Motor neuron (in vitro differentiated cells): Measurements from ENCODE around the gene CT47A7. TPM values are rescaled to one million over a fixed set of nuclear protein-coding genes. Genes with fewer than 3 reads are reported as not detected.
"Not testable (repeated sequence)": the region's sequence is repeated elsewhere in the genome, so short reads cannot be mapped to it uniquely, and the experiment has no call there.

Experiments
- ATAC-seq, 8 experiments: fragments of 200-7000 bp; cut with Tn5 transposase; replicated peaks in 6 of 8; 2 replicates each; pipeline ENCODE4 v1.8.0; 2021; ENCODE audit warnings: mild to moderate bottlenecking in 8 of 8, moderate library complexity in 8 of 8
- H3K27ac ChIP-seq, 2 donors: fragments of 250-450 bp; sonication (Bioruptor Pico); 2 replicates each; pipeline ENCODE4 v1.9.0; 2021; ENCODE audit warnings: antibody characterized with exemption in 2 of 2, mild to moderate bottlenecking in 2 of 2, moderate library complexity in 1 of 2
- H3K4me1 ChIP-seq, 2 donors: fragments of 250-450 bp; sonication (Bioruptor Pico); replicated peaks in 1 of 2; 2 replicates each; pipeline ENCODE4 v1.6.1; 2021; ENCODE audit warnings: antibody characterized with exemption in 2 of 2, mild to moderate bottlenecking in 2 of 2, moderate library complexity in 1 of 2
- H3K4me3 ChIP-seq, 5 donors: fragments of 250-450 bp; sonication (Bioruptor Pico); 2 replicates each; pipeline ENCODE4 v1.9.0; 2021; ENCODE audit warnings: antibody characterized with exemption in 5 of 5, mild to moderate bottlenecking in 5 of 5, moderate library complexity in 4 of 5
- WGBS, 10 experiments: fragments of 450-650 bp; shearing (Covaris generic); methylation state at CpG; one replicate each; pipeline ENCODE4 v1.0.0; 2022; 5-methylcytosine and 5-hydroxymethylcytosine counted together
- in situ Hi-C, 9 experiments: fragments of 400-800 bp; cut with MboI; loops; one replicate each; pipeline ENCODE4 v1.15.0; 2021; ENCODE audit warnings: low sequenced_read_pairs in 9 of 9, low pct_unique_long_range_greater_than_20kb in 2 of 9; ENCODE audit not compliant: unreplicated experiment in 9 of 9
- total RNA-seq, 8 experiments: library from RNA; unstranded; fragments of 300-600 nt; gene quantifications; 2 replicates each; pipeline versions ENCODE4 v1.2.3 to v1.2.4, GENCODE V29; 2022

Gene CT47A7
- total RNA-seq, result not detected

DNA sequence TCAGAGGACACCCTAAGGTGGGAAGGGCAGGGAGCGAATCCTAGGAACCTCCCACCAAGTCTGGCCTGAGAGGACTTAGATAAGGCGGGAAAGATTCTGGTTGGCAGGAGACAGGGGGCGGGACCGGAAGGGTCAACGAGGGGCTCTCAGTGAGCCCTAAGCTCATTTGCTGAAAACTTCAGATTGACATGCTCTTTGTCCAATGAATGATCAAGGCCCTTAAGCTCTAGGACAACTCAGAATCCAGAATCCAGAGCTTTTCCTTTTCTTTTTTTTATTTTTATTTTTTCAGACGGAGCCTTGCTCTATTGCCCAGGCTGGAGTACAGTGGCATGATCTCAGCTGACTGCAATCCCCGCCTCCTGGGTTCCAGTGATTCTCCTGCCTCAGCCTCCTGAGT is at the start of gene CT47A7:
Gene CT47A7, minus strand, starts transcription at position 101 of the 400 bp plus-strand sequence. CDS start 255 bp downstream, outside the sequence.
- in situ Hi-C loops, H3K27ac ChIP-seq, ATAC-seq, H3K4me3 ChIP-seq, H3K4me1 ChIP-seq: not testable (repeated sequence)
- no CpG with 5 or more reads among the region's 7 CpGs for WGBS, 10 experiments

DNA sequence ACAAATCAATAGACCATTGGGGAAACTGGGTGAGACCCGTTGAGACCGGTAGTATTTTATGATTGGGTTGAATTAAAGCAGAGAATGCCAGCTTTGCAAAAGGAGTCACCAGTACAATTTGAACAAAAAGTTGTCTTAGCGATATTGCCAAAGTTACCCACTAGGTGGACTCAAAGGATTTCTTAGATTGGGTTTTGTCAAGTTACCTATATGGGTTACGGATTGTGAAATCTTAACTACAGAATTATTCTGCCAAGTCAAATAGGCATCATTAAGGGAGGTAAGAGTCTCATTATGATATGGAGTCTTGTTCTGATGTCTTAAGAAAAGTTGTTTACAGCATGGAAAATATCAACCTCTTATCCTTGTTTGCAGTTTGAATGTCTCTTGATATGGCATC is 44.2 kb upstream of the CT47A7 start:
- WGBS, 10 experiments, result 10 to 83% (median 46%) methylated on average over 1 to 3 of the region's 4 CpGs; no CpG with 5 or more reads in 6 of the 10 experiments
- ATAC-seq, result no peak
- Histone ChIP-seq H3K4me1 (no peaks in the 10 kb centered on the region), H3K4me3 (no peak overlapping the region), H3K27ac (no peak overlapping the region)
- in situ Hi-C loops, result no loop called here

DNA sequence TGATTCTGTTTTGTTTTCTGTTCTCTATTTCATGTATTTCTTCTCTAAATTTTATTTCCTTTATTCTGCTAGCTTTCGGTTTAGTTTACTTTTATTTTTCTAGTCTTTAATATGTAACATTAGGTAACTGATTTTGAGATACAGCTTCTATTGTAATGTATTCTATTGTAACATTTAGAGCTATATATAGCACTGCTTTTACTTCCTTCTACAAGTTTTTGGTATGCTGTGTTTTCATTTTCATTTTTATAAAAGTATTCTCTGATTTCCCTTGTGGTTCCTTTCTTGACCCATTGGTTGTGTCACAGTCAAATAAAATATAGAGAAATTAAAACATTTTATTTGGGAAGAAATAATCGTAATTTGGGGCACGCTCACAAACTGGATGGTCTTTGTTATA is 43.0 kb upstream of the CT47A7 start:
- 35 to 100% (median 80%) methylated on average over 1 to 3 of the region's 3 CpGs; no CpG with 5 or more reads in 1 of the 10 experiments for WGBS, 10 experiments
- in situ Hi-C loops, result no loop called here
- H3K27ac ChIP-seq, result no peak overlapping the region
- ATAC-seq, result no peak
- no peaks in the 10 kb centered on the region for H3K4me1 ChIP-seq
- no peak overlapping the region for H3K4me3 ChIP-seq

DNA sequence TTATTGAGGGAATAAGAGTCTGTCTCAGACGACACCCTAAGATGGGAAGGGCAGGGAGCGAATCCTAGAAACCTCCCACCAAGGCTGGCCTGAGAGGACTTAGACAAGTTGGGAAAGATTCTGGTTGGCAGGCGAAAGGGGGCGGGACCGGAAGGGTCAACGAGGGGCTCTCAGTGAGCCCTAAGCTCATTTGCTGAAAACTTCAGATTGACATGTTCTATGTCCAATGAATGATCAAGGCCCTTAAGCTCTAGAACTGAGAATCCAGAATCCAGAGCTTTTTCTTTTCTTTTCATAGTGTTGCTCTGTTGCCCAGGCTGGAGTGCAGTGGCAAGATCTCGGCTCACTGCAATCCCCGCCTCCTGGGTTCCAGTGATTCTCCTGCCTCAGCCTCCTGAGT is 29.3 kb upstream of the CT47A7 start, which contains the start of gene CT47A1:
Gene CT47A1, minus strand, starts transcription at position 101 of the 400 bp plus-strand sequence. CDS start 231 bp downstream, outside the sequence.
- WGBS, 10 experiments, result no CpG with 5 or more reads among the region's 8 CpGs
- H3K4me1 ChIP-seq, ATAC-seq, H3K4me3 ChIP-seq, H3K27ac ChIP-seq, in situ Hi-C loops: not testable (repeated sequence)

Other genes starting within 250 kb of the CT47A7 start
- gene CT47B1, start 80.7 kb downstream of the CT47A7 start, total RNA-seq, result under 1 TPM in 1 of 8 experiments, not detected in 7; 0.28 TPM
- gene CT47A11, start 19.4 kb downstream of the CT47A7 start, total RNA-seq, result not detected
- not detected for gene CT47A10, start 14.6 kb downstream of the CT47A7 start, total RNA-seq
- gene CT47A9, start 9.7 kb downstream of the CT47A7 start, total RNA-seq, result not detected
- not detected for gene CT47A8, start 4.9 kb downstream of the CT47A7 start, total RNA-seq
- not detected for gene CT47A6, start 4.9 kb upstream of the CT47A7 start, total RNA-seq
- gene CT47A5, start 9.7 kb upstream of the CT47A7 start, total RNA-seq, result not detected
- not detected for gene CT47A4, start 14.6 kb upstream of the CT47A7 start, total RNA-seq
- not detected for gene CT47A3, start 19.5 kb upstream of the CT47A7 start, total RNA-seq
- gene CT47A2, start 24.3 kb upstream of the CT47A7 start, total RNA-seq, result not detected
- gene CT47A1, start 29.2 kb upstream of the CT47A7 start, total RNA-seq, result not detected
- 1 to 10 TPM in 4 of 8 experiments, under 1 TPM in 4; 0.37 to 9.1 (median 1.2) TPM for gene GLUD2, start 91.0 kb upstream of the CT47A7 start, total RNA-seq